Upper lobe of left lung (tissue), 4 donors: Measurements from ENCODE around the gene LRIG3.

Experiments used
- CTCF ChIP-seq, 6 experiments: fragments of 450-650 bp in 4 of 6; fragments of 200-600 bp in 2 of 6; sonication (generic) in 2 of 6; IDR thresholded peaks; one replicate each; pipeline ENCODE4 v1.5.1; 2016 to 2019; ENCODE audit warnings: antibody characterized with exemption in 6 of 6
- POLR2AphosphoS5 ChIP-seq, 2 donors: sonication (generic); formaldehyde crosslinking; IDR thresholded peaks; one replicate each; pipeline ENCODE4 v1.5.1; 2017; ENCODE audit warnings: antibody characterized with exemption in 2 of 2

DNA sequence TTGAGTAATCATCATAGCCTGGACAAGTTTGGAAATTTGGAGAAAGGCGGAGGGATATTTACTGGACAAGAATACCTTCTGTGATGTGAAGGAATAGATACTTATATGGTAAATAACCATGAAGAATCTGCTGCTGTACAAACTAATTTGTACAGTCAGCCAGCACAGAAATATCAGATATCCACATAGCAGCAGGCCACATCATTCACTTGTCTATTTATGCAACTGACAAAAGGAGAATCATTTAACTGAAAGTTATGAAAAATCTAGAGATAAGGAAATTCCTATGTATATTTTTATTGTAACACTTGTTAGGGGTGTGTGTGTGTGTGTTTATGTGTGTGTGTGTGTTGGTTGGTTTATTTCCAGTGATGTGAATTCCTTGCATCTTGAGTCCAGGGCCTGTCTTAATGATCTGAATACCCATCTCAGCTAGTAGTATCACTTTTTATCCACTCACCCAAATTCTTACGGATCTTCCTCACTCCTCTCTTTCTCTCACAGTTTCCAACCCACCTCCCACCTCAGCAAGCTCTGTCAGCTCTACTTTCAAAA is 10.5 kb upstream of the LRIG3 start:
- TF ChIP-seq CTCF (IDR thresholded peaks at IDR 0.05) (no peak), POLR2AphosphoS5 (IDR thresholded peaks at IDR 0.05) (no peak)
